Left cardiac atrium (tissue), 4 donors: Measurements from ENCODE around the gene PCDHGA11. TPM values are rescaled to one million over a fixed set of nuclear protein-coding genes. Genes with fewer than 3 reads are reported as not detected.
"Not testable (repeated sequence)": the region's sequence is repeated elsewhere in the genome, so short reads cannot be mapped to it uniquely, and the experiment has no call there.

Experiments
- ATAC-seq, 2 donors: fragments of 200-7000 bp; cut with Tn5 transposase; one replicate each; pipeline ENCODE4 v1.9.1; 2020; ENCODE audit warnings: mild to moderate bottlenecking in 2 of 2, moderate library complexity in 2 of 2
- DNase-seq: peaks from one replicate; pipeline ENCODE4 v3.0.0-alpha.2; 2020
- intact Hi-C, 2 donors: fragments of 100-400 bp; cut with DNase I; formaldehyde crosslinking; loops; one replicate each; pipeline versions ENCODE4 v1.14.1 to v1.15.1; 2022 to 2023
- total RNA-seq, 2 donors: library from RNA; stranded (reverse); fragmentation: NEBNext Ultra II Directional; extraction: Animal tissue kit (Norgen Biotek cat#: 25700); gene quantifications; one replicate each; pipeline ENCODE4 v1.2.1, GENCODE V29; 2021
- donor health status: DM: no; HTN: yes; CAD: no.
- donor health status: DM: no; HTN: yes; CAD: no; lungs with severe emphysema.
- donor health status: DM: yes; HTN: yes; CAD: no.
- donor health status: Dilated cardiomyopathy.

The PCDHGA11 gene
- total RNA-seq, 2 donors from 2014 or later = 3.2 to 3.5 TPM

DNA sequence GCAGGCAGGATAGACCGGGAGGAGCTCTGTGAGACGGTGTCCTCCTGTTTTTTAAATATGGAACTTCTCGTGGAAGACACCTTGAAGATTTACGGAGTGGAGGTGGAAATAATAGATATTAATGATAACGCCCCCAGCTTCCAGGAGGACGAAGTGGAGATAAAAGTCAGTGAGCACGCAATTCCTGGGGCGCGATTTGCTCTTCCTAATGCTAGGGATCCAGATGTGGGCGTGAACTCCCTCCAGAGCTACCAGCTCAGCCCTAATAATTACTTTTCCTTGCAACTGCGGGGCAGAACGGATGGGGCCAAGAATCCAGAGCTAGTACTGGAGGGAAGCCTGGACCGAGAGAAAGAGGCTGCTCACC lies 621 bp downstream of the PCDHGA11 start:
- ATAC-seq = no peak
- no peak for DNase-seq
- intact Hi-C loops = loop anchor here in 1 of 2 donors (10.0 kb wide), 1 partner anchor 103 kb away; no protein-coding TSS in a partner anchor

DNA sequence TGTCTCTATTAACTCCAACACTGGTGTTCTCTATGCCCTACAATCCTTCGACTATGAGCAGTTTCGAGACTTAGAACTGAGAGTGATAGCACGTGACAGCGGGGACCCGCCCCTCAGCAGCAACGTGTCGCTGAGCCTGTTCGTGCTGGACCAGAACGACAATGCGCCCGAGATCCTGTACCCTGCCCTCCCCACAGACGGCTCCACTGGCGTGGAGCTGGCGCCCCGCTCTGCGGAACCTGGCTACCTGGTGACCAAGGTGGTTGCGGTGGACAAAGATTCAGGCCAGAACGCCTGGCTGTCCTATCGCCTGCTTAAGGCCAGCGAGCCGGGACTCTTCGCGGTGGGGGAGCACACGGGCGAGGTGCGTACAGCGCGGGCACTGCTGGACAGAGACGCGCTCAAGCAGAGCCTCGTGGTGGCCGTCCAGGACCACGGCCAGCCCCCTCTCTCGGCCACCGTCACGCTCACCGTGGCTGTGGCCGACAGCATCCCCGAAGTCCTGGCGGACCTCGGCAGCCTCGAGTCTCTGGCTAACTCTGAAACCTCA lies 2.0 kb downstream of the PCDHGA11 start:
- intact Hi-C loops = loop anchor here in 1 of 2 donors (10.0 kb wide), 1 partner anchor 102 kb away; no protein-coding TSS in a partner anchor
- no peak for ATAC-seq
- no peak for DNase-seq

DNA sequence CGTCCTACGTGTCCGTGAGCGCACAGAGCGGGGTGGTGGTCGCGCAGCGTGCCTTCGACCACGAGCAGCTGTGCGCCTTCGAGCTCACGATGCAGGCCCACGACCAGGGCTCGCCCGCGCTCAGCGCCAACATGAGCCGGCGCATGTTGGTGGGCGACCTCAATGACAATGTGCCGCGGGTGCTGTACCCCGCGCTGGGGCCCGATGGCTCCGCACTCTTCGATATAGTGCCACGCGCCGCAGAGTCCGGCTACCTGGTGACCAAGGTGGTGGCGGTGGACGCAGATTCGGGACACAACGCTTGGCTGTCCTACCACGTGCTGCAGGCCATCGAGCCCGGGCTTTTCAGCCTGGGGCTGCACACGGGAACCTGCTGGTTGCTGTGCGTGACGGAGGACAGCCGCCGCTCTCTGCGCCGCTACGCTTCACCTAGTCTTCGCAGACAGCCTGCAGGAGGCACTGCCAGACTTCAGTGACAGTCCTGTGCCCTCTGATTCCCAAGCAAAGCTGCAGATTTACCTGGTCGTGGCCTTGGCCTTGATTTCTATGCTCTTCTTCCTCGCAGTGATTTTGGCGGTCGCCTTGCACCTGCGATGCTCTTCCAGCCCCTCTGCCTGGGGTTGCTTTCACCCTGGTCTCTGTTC lies 7.1 kb downstream of the PCDHGA11 start:
- ATAC-seq (no peak), DNase-seq (no peak)
- intact Hi-C loops = loop anchor here in 1 of 2 donors (10.0 kb wide), 1 partner anchor 97 kb away; no protein-coding TSS in a partner anchor

- ATAC-seq (peak; percentile 86 to 94), DNase-seq (peak; percentile 63)
- intact Hi-C loops = loop anchor here in 1 of 2 donors (2.0 kb wide), 1 partner anchor 82 kb away; no protein-coding TSS in a partner anchor
Observed at GRCh38 chr5:141430332-141431113, 9.7 kb downstream of the PCDHGA11 start, which contains the start of gene PCDHGA12. Gene PCDHGA12, plus strand, starts transcription at chr5:141430507. Its CDS starts 253 bp downstream, at chr5:141430760.

DNA sequence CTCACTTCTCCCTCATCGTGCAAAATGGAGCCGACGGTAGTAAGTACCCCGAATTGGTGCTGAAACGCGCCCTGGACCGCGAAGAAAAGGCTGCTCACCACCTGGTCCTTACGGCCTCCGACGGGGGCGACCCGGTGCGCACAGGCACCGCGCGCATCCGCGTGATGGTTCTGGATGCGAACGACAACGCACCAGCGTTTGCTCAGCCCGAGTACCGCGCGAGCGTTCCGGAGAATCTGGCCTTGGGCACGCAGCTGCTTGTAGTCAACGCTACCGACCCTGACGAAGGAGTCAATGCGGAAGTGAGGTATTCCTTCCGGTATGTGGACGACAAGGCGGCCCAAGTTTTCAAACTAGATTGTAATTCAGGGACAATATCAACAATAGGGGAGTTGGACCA lies 10.4 kb downstream of the PCDHGA11 start:
- intact Hi-C loops = loop anchor here in 1 of 2 donors (2.0 kb wide), 1 partner anchor 82 kb away; no protein-coding TSS in a partner anchor
- DNase-seq (no peak), ATAC-seq (peak; percentile 38 to 44)

- not testable (repeated sequence) for DNase-seq, ATAC-seq
- intact Hi-C loops = loop anchor here in 1 of 2 donors (2.0 kb wide), 1 partner anchor 44 kb away; no protein-coding TSS in a partner anchor
Observed at GRCh38 chr5:141432308-141432707, 11.5 kb downstream of the PCDHGA11 start.

DNA sequence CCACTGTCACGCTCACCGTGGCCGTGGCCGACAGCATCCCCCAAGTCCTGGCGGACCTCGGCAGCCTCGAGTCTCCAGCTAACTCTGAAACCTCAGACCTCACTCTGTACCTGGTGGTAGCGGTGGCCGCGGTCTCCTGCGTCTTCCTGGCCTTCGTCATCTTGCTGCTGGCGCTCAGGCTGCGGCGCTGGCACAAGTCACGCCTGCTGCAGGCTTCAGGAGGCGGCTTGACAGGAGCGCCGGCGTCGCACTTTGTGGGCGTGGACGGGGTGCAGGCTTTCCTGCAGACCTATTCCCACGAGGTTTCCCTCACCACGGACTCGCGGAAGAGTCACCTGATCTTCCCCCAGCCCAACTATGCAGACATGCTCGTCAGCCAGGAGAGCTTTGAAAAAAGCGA lies 11.9 kb downstream of the PCDHGA11 start:
- intact Hi-C loops = loop anchor here in 1 of 2 donors (2.0 kb wide), 1 partner anchor 44 kb away; no protein-coding TSS in a partner anchor
- not testable (repeated sequence) for DNase-seq, ATAC-seq

DNA sequence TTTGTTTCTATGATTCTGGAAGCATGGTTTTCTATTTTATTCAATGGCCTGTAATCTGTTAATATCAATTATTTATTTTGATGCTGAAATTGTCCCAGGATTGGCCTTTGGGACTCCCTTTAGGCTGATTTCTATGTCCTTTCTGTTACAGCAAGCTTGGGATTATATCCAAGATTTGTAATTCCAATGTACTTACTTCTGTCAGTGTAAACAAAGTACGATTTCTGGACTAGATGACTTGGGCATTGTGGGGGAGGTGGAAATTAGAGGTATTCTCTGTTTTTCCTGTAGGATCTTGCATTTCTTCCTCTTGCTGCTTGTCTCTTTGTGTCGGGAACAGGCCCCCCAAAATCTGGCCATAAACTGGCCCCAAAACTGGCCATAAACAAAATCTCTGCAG lies 13.2 kb downstream of the PCDHGA11 start:
- intact Hi-C loops = no loop called here
- DNase-seq (no peak), ATAC-seq (no peak)

- DNase-seq = no peak
- intact Hi-C loops = no loop called here
- ATAC-seq = no peak
Observed at GRCh38 chr5:141437221-141437620, 16.4 kb downstream of the PCDHGA11 start.

DNA sequence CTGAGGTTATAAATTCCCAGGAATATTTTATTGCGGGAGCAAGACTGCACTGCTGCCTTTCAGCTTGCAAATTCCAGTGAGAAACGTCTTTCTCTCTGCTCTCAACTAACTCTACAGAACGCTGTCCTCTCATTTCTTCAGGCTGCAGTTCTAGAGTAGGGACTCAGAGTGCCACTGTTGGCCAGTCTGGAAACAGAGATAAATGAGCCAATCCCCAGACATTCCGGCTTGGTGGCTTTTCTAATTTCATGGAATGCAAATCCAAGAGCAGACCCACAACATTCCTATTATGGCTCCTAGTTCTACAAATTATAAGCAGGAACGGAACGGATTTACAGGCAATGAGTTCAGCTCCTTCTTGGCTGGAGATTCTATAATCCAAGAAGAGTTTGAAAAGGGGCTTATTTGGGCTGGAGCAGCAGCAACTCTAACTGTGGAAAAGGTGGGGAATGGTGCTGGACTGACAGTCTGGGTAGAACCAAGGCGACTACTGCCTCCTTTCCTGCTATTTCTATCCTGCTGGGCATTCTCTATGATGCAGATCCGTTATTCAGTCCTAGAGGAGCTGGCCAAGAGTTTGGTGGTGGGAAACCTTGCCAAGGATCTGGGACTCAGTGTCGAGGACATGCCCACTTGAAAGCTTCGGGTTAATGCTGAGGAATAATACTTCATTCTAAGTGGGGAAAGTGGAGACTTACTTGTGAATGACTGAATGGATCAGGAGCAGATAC lies 18.7 kb downstream of the PCDHGA11 start:
- intact Hi-C loops = no loop called here
- ATAC-seq (no peak), DNase-seq (no peak)

GRCh38 chr5:141440341-141440740 lies 19.5 kb downstream of the PCDHGA11 start:
- no peak for DNase-seq
- intact Hi-C loops = no loop called here
- no peak for ATAC-seq

- DNase-seq = no peak
- intact Hi-C loops = no loop called here
- peak; percentile 57 to 70 for ATAC-seq
Observed at GRCh38 chr5:141441571-141442170, 20.8 kb downstream of the PCDHGA11 start.

DNA sequence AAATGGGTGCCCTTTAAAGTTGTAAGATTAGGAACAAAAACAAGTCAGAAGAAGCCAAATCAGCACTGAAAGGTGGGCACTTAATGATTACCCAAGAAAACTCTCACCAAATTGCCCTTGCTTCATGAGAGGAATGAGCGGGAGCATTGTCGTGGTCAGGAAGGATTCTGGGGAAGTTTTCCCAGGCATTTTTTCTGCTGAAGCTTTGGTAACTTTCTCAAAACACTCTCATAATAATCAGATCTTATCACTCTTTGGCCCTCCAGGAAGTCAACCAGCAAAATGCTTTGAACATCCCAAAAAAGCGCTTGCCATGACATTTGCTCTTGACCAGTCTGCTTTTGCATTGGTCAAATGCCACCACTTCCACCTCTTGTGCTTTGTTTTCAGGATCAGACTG lies 44.5 kb downstream of the PCDHGA11 start:
- ATAC-seq (no peak), DNase-seq (no peak)
- intact Hi-C loops = no loop called here

Other genes starting within 250 kb of the PCDHGA11 start
- 1 to 10 TPM; 1.0 to 1.7 TPM for gene PCDHB7, start 248.4 kb upstream of the PCDHGA11 start, total RNA-seq
- 1 to 10 TPM; 2.6 to 6.1 TPM for gene PCDHB8, start 243.3 kb upstream of the PCDHGA11 start, total RNA-seq
- 1 to 10 TPM; 2.6 to 3.1 TPM for gene PCDHB16, start 238.7 kb upstream of the PCDHGA11 start, total RNA-seq
- 1 to 10 TPM; 2.5 to 4.3 TPM for gene PCDHB9, start 233.9 kb upstream of the PCDHGA11 start, total RNA-seq
- 1 to 10 TPM; 1.3 to 1.5 TPM for gene PCDHB10, start 228.7 kb upstream of the PCDHGA11 start, total RNA-seq
- gene PCDHB11, start 221.4 kb upstream of the PCDHGA11 start, total RNA-seq = 1 to 10 TPM; 1.8 to 3.3 TPM
- gene PCDHB12, start 212.3 kb upstream of the PCDHGA11 start, total RNA-seq = 1 to 10 TPM; 2.4 to 2.6 TPM
- 1 to 10 TPM; 3.5 to 5.3 TPM for gene PCDHB13, start 207.1 kb upstream of the PCDHGA11 start, total RNA-seq
- 1 to 10 TPM; 3.9 to 5.8 TPM for gene PCDHB14, start 197.7 kb upstream of the PCDHGA11 start, total RNA-seq
- 1 to 10 TPM; 4.5 to 5.7 TPM for gene PCDHB15, start 175.7 kb upstream of the PCDHGA11 start, total RNA-seq
- not detected for gene SLC25A2, start 117.0 kb upstream of the PCDHGA11 start, total RNA-seq
- 10 to 100 TPM; 86.3 to 93.5 TPM for gene TAF7, start 100.3 kb upstream of the PCDHGA11 start, total RNA-seq
- 1 to 10 TPM; 1.4 to 1.8 TPM for gene PCDHGA1, start 90.5 kb upstream of the PCDHGA11 start, total RNA-seq
- 1 to 10 TPM; 4.5 to 7.3 TPM for gene PCDHGA2, start 82.3 kb upstream of the PCDHGA11 start, total RNA-seq
- 1 to 10 TPM; 5.0 to 5.8 TPM for gene PCDHGA3, start 77.2 kb upstream of the PCDHGA11 start, total RNA-seq
- gene PCDHGB1, start 71.0 kb upstream of the PCDHGA11 start, total RNA-seq = 1 to 10 TPM; 3.0 to 3.2 TPM
- gene PCDHGA4, start 66.0 kb upstream of the PCDHGA11 start, total RNA-seq = 1 to 10 TPM; 4.0 to 4.3 TPM
- gene PCDHGB2, start 61.1 kb upstream of the PCDHGA11 start, total RNA-seq = 1 to 10 TPM; 4.0 to 5.4 TPM
- 1 to 10 TPM; 3.5 to 4.3 TPM for gene PCDHGA5, start 56.9 kb upstream of the PCDHGA11 start, total RNA-seq
- gene PCDHGB3, start 50.8 kb upstream of the PCDHGA11 start, total RNA-seq = 1 to 10 TPM; 3.9 to 4.6 TPM
- 1 to 10 TPM; 3.7 to 4.4 TPM for gene PCDHGA6, start 47.2 kb upstream of the PCDHGA11 start, total RNA-seq
- 1 to 10 TPM; 3.2 to 3.5 TPM for gene PCDHGA7, start 38.3 kb upstream of the PCDHGA11 start, total RNA-seq
- gene PCDHGB4, start 33.4 kb upstream of the PCDHGA11 start, total RNA-seq = 1 to 10 TPM; 4.4 to 4.5 TPM
- 1 to 10 TPM; 2.9 to 3.7 TPM for gene PCDHGA8, start 28.4 kb upstream of the PCDHGA11 start, total RNA-seq
- gene PCDHGB5, start 23.1 kb upstream of the PCDHGA11 start, total RNA-seq = 1 to 10 TPM; 6.4 to 7.7 TPM
- gene PCDHGA9, start 18.3 kb upstream of the PCDHGA11 start, total RNA-seq = 1 to 10 TPM; 3.6 to 4.0 TPM
- 1 to 10 TPM; 4.9 to 5.2 TPM for gene PCDHGB6, start 13.0 kb upstream of the PCDHGA11 start, total RNA-seq
- 1 to 10 TPM; 3.3 to 4.6 TPM for gene PCDHGA10, start 8.1 kb upstream of the PCDHGA11 start, total RNA-seq
- gene PCDHGB7, start 3.4 kb upstream of the PCDHGA11 start, total RNA-seq = 1 to 10 TPM; 7.6 to 8.8 TPM
- 1 to 10 TPM; 4.5 to 6.5 TPM for gene PCDHGA12, start 9.5 kb downstream of the PCDHGA11 start, total RNA-seq
- gene PCDHGC3, start 54.9 kb downstream of the PCDHGA11 start, total RNA-seq = 10 to 100 TPM; 33.7 to 39.1 TPM
- 1 to 10 TPM; 1.4 to 1.7 TPM for gene PCDHGC4, start 64.0 kb downstream of the PCDHGA11 start, total RNA-seq
- gene PCDHGC5, start 68.0 kb downstream of the PCDHGA11 start, total RNA-seq = 1 to 10 TPM in 1 of 2 donors, under 1 TPM in 1; 0.97 to 1.7 TPM
- 10 to 100 TPM; 25.9 to 39.4 TPM for gene DIAPH1, start 197.9 kb downstream of the PCDHGA11 start, total RNA-seq
- 10 to 100 TPM; 21.1 to 29.8 TPM for gene HDAC3, start 215.8 kb downstream of the PCDHGA11 start, total RNA-seq
- 1 to 10 TPM; 1.4 to 1.6 TPM for gene RELL2, start 215.9 kb downstream of the PCDHGA11 start, total RNA-seq
- 1 to 10 TPM; 6.1 to 7.3 TPM for gene FCHSD1, start 230.4 kb downstream of the PCDHGA11 start, total RNA-seq